Mammary epithelial cell (primary cell): ENCODE results near the gene RBMS3.

ENCODE experiments used
- EZH2 ChIP-seq: IDR thresholded peaks from 2 replicates; pipeline ENCODE4 v1.6.1; 2012; ENCODE audit warnings: low read length, inconsistent platforms, borderline replicate concordance
- TF ChIP-seq, protein P1 (sequence below), 2 donors: IDR thresholded peaks in 1 of 2; conservative IDR thresholded peaks in 1 of 2; 2 replicates each; pipeline ENCODE4 v1.5.1; 2011 to 2012; ENCODE audit warnings: inconsistent platforms in 2 of 2, low read length in 2 of 2, mild to moderate bottlenecking in 2 of 2, control low read depth in 1 of 2, low read depth in 1 of 2; ENCODE audit not compliant: insufficient read depth in 1 of 2; ENCODE audit errors: extremely low read depth in 1 of 2

DNA sequence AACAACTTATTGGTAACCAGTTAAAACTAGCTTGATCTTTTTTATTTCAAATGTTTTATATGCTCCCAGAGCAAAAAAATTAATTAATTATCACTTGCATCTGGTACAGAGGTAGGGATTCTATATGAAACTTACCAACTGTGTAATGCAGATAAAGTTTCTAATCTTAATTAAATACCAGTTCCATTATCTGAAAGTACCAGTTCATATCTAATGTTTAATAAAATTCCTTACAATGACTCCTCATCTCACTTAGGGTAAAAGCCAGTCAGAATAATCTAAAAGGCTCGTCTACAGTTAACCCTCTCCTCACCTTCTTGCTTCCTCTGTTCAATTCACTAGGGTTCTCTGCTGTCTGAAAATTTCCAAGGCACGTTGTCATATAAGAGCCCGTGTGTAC, 384.8 kb downstream of the RBMS3 start:
- TF ChIP-seq, protein P1, sequence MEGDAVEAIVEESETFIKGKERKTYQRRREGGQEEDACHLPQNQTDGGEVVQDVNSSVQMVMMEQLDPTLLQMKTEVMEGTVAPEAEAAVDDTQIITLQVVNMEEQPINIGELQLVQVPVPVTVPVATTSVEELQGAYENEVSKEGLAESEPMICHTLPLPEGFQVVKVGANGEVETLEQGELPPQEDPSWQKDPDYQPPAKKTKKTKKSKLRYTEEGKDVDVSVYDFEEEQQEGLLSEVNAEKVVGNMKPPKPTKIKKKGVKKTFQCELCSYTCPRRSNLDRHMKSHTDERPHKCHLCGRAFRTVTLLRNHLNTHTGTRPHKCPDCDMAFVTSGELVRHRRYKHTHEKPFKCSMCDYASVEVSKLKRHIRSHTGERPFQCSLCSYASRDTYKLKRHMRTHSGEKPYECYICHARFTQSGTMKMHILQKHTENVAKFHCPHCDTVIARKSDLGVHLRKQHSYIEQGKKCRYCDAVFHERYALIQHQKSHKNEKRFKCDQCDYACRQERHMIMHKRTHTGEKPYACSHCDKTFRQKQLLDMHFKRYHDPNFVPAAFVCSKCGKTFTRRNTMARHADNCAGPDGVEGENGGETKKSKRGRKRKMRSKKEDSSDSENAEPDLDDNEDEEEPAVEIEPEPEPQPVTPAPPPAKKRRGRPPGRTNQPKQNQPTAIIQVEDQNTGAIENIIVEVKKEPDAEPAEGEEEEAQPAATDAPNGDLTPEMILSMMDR (conservative IDR thresholded peaks at IDR 0.05 in 1 of 2, IDR thresholded peaks at IDR 0.05 in 1 of 2; ENCODE audit: extremely low read depth in 1 of 2, insufficient read depth in 1 of 2, low read depth in 1 of 2, low read length in 2 of 2): no peak
- TF ChIP-seq EZH2: no peak
